ENCODE measurements around the gene ASCC1. TPM values are rescaled to one million over a fixed set of nuclear protein-coding genes. Genes with fewer than 3 reads are reported as not detected.

The ASCC1 gene
- total RNA-seq, 1 donor from 2014 or later: 37.1 TPM

DNA sequence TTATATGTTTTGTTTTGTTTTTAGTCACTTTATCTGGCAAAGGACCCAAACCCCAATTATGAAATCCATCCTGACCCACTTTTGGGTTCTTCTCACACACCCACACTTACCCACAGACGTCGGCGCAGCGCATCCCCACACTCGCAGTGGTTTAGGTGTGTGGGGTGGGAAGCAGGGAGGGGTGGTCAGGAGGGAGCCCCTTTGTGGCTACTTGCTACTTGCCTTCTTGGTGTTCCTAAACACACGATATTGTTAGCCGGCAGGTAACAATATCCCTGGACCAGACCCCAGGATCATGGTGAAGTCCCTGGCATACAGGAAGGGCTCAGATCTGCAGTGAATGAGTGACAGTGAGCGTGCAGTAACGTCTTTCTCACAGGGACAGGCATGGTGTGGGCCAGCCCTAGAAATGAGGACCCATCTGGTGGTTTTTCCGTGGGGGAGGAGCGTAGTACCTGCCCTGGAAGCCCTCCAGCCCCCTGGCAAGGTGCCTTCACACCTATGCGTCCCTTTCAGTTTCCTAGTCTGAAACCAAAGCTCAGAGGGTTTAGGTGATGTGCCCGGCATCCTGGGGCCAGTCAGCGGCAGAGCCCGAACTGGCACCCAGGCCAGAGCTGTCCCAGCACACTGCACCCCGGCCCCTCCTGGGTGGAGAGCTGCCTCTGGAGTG lies 132.2 kb downstream of the ASCC1 start:
- no peak for DNase-seq (ENCODE audit: low read depth)

GRCh38 chr10:72082856-72083789 lies 133.0 kb downstream of the ASCC1 start:
- no peak for DNase-seq (ENCODE audit: low read depth)

GRCh38 chr10:72081772-72082590 lies 134.1 kb downstream of the ASCC1 start:
- DNase-seq (ENCODE audit: low read depth): no peak

- peak; percentile 9 for DNase-seq (ENCODE audit: low read depth)
These were observed 134.9 kb downstream of the ASCC1 start for GRCh38 chr10:72081210-72081609.

DNA sequence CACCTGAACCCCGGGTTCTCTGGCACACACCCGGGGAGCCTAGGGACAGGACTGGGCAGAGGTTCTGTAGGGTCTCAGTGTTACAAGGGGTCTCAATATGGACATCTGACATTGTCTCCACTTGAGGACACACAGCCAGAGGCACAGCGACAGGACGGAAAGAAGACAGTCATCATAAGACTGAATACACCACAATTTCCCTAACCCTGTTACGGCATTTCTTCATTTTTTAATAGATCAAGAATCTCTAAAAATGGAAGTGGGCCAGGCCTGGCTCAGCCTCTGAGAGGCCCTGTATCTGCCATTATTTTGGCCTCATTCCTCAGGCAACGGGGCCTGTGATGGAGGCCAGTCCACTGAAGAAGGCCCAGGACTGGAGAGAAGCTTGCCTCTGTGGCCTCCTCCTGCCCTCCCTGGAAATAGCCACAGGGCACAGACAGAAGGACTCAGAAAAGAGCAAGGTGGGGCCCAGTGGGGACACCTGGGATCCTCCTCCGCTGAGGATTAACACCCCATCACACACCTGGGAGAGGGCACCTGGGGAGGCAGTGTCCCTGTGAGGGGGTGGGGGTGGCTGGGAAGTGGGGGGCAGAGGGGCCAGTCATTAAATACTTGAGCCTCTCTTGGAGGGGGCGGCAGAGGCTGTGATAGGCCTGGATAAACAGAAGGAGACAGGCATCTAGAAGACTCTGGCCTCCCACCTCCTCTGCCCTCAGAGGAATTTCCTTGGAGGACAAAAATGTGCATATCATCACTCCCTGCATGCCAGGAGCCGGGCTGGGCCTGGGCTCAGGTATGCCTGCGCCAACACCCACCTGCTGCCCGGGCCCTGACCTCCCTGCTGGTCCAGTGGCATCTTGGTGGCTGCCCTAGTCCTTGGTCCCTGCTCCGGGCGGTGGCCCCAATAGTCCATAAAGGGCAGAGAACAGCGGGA lies 135.8 kb downstream of the ASCC1 start:
- DNase-seq (ENCODE audit: low read depth): no peak

DNA sequence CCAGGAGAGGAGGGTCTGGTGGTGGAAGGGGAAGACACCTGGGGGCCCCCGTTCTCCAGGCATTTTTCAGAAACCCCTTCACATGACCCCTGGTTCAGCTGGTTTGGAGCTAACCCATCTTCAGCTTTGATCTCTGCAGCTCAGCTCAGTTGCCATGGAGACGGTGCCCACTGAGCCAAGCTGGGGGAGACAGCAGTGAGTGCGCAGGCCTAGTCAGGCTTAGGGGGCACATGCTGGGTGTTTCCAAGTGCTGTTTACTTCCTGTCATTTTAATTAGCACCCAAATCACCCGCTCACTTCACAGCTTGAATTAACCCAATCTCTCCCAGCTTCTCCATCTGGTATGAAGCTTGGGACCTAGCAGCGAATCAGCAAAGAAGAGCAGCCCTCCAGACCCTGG lies 136.7 kb downstream of the ASCC1 start:
- no peak for DNase-seq (ENCODE audit: low read depth)

DNA sequence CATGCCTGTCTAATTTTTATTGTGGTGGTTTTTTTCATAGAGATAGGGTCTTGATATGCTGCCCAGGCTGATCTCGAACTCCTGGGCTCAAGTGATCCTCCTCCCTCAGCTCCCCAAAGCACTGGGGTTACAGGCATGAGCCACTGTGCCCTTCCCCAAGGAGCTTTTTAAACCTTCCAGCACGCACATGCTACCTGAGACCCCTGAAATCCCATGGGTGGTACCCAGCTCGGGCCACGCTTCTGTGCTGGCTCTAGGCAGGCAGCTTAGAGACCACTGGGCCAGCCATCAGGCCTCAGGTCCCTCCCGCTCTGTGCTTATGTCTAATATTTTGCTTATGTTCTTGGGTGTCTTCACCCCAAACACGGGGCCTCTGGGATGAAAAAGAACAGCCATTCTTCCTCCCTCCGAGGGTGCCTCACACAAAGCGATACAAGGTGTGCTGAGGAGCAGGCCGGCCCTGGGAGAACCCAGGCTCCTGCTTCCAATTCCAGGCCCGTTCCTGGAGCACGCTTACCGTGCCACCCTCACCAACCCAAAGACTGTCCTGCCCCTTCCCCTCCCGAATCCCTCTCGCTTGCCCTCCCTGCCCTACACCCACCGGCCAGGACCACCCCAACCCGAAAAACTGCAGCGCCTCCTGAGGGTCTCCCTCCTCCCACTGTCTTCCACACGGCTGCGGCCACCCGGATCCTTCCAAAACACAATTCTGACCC lies 138.6 kb downstream of the ASCC1 start:
- no peak for DNase-seq (ENCODE audit: low read depth)

GRCh38 chr10:72076756-72077155 lies 139.3 kb downstream of the ASCC1 start:
- DNase-seq (ENCODE audit: low read depth): no peak

DNA sequence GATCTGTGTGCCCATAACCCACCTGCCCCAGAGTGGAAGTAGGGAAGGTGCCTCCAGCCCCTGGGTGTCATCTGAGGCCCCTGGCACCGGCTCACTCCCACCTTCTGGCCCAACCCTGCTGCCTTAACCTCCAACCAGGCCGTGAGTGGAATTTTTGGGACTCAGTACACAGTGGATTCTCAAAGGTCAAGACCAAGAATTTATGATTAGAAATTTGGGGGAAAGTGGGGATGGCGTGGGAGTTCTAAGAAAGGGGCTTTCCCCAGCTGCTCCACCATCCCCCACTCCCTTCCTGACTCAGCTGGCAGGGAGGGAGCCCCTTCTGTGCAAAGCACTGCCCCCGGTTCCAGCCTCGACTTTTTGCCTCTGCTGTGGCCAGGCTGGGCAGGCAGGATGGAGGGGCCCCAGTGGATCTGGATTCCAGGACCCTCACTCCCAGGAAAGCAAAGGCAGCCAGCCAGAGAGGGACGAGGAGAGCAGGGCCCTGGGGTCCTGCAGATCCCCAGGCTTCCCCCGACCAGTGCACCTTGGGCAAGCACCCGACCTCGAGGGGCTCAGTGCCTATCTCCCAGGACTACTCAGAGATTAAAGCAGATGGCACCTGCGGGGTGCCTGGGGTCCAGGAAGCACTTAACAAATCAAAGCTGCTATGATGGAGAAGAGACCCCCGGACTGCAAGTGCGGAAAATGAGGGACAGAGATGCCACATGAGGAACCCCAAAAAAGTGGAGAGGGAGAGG lies 140.5 kb downstream of the ASCC1 start:
- DNase-seq (ENCODE audit: low read depth): no peak

GRCh38 chr10:72074574-72075375 lies 141.3 kb downstream of the ASCC1 start:
- DNase-seq (ENCODE audit: low read depth): no peak

DNA sequence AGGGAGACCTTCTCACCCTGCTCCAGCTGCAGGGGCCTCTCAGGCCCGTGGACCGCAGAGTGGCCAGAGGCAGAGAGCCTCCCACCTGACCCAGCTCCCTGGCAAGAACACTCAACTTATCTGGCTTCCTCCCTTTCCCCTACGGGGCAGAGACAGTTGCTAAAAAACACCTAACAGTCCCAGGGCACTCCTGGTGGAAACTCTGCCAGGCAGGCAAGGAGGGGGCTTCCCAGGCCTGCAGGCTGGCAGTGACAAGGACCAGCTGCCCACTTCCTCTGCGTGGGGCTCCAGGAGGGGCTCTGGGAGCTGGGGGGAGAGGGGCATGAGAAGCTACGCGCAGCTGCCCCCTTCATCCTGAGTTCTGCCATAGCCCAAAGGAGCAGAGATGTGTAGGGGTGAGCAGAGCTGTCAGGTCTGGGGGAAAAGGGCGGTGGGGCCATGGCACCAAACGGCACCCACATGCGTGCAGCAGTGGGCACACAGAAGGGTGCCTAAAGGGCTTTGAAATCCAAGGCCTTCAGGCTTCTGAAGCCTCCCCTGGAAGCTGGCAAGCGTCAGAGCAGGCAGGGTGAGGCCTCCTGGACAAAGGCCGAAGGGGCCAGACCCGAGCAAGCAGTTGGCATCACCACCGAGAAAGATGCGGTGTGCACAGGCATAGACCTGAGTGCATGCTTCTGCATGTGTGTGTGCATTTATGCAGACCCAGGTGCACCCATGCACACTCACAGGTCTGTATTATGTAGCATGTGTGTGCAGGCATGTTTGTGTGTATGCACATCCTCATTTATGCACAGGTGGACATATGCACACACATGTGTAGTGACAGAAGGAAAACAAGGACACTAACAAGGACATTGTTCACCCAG lies 142.1 kb downstream of the ASCC1 start:
- no peak for DNase-seq (ENCODE audit: low read depth)

GRCh38 chr10:72072639-72073038 lies 143.4 kb downstream of the ASCC1 start:
- no peak for DNase-seq (ENCODE audit: low read depth)

DNA sequence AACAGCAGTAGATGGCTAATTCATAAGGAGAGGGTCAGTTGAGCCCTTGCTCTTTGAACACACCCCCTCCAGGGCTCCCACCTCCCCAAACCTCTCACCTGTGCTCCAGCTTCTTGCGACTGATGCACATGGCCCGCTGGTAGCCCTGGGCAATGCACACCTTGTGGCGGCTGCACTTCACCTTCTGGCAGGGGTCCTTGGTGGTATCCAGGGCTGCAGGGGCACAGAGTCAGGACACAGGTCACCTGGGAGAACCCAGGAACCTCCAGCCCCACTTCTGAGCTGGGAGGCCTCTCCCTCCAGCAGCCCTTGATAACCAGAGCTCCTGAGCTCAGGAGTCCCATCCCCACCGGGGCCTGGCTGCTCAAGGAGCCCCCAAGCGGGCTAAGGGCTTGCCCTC lies 144.0 kb downstream of the ASCC1 start:
- DNase-seq (ENCODE audit: low read depth): no peak

DNA sequence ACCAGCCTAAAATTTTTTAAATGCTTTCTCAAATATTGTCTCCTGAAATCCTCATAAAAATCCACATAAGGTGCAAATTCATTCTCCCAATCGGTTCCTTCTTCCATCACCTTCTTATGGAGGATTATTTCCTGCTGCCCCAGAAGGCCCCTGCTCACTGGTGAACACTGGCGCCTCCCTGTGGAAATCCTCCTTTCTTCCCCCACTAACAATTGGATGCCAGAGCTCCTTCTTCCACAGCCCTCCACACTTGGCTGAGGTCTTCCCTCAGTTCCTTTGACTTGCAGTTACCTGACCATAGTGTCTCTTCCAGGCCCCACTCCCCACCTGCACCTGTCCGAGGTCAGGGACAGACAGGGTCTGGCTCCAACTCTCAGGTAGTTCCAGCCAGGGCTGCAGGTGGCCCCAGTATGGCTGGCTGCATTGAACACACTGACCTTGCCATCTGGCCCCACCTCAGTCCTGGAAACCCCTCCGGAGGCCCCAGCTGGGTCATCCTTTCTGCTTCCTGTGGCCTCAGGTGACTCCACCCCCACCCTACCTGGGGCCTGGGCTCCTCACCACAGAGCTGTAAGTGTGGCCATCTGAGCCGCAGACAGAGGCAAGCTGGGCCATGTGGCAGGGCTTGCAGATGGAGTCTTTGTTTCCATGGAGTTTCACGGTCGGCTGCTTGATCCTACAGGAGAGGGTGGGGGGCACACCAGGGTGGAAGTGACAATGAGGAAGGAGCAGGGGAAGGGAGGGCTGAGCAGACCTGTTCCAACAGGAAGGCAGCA lies 146.1 kb downstream of the ASCC1 start:
- peak; percentile 10 for DNase-seq (ENCODE audit: low read depth)

DNA sequence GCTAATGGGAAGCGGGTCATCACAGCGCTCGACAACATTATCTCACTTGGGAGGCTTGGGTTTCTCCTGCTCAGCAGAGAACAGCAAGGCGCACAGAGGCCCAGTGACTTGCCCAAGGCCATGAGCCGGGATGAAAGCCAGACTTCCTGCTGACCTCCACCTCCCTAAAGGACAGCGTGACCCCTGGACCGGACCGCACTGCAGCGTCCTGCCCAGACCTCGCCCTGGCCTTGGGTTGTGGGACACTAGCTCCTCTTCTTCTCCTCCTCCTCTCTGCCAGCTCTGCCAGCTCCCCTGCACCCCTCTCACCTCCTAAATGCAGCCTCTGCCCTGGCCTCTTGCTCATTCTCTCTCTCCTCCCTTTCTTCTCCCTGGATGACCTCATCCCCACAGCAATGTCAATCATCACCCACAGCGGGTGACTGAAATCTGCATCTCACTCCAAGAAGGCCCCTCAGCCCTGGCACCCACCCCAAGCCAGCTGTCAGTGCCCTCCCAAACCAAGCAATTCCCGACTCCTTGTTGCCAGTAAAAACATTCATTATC lies 147.1 kb downstream of the ASCC1 start:
- DNase-seq (ENCODE audit: low read depth): peak; percentile 68

DNA sequence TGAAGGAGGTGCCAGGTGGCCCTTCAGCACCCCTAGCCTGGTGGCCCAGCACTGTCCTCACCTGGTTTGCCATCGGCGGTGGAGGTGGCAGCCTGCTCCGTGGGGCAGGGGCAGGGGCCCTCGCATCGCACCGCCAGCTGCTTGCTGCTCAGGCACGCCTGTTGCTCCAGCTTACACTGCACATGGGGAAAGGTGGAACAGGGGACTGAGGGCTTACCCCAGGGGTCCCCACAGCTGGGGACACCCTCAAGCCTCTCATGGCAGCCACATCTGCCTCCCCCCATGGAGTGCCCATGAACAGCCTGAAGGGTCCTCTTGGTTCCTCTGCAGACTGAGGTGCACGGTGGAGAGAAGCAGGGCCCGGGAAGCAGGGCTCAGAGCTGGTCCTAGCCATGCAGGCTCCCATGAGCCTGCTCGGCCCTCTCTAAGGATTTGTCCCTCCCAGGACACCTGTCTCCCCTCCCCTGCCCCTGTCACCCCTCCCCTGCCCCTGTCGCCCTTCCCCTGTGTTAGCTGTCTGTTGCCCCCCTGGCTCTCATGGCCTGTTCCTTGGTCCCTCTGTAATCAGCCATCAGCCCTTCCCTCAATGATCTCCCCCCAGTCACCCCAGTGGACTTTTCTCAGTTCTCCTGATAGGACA lies 147.8 kb downstream of the ASCC1 start:
- DNase-seq (ENCODE audit: low read depth): no peak

Measured in myocyte (in vitro differentiated cells).